CD4-positive, alpha-beta T cell treated with Interleukin-17A for 4 hours (primary cell): ENCODE measurements around the gene HLA-DRA.

Experiments used
- DNase-seq: peaks from one replicate; pipeline ENCODE4 v3.0.0-alpha.2; 2020; ENCODE audit warnings: mixed read lengths

Gene HLA-DRA

GRCh38 chr6:32483968-32484613 is 44.4 kb downstream of the HLA-DRA start:
- no peak for DNase-seq

GRCh38 chr6:32484614-32484998 is 44.9 kb downstream of the HLA-DRA start:
- DNase-seq: no peak

GRCh38 chr6:32488083-32488482 is 48.4 kb downstream of the HLA-DRA start:
- DNase-seq: no peak

GRCh38 chr6:32491700-32492099 is 52.0 kb downstream of the HLA-DRA start:
- DNase-seq: no peak

- no peak for DNase-seq
Observed at GRCh38 chr6:32492351-32492750, 52.7 kb downstream of the HLA-DRA start.
